ENCODE measurements around the gene TMEM150C.
"Not testable (repeated sequence)": the region's sequence is repeated elsewhere in the genome, so short reads cannot be mapped to it uniquely, and the experiment has no call there.

Gene TMEM150C

GRCh38 chr4:82569076-82569475 lies 7.3 kb upstream of the TMEM150C start:
- no peak for DNase-seq (ENCODE audit: low read depth)

GRCh38 chr4:82567444-82567843 lies 5.7 kb upstream of the TMEM150C start:
- no peak for DNase-seq (ENCODE audit: low read depth)

- DNase-seq (ENCODE audit: low read depth): no peak
Measured at GRCh38 chr4:82562564-82562854, 721 bp upstream of the TMEM150C start.

- no peak for DNase-seq (ENCODE audit: low read depth)
Measured at GRCh38 chr4:82560853-82561785, 669 bp downstream of the TMEM150C start.

- no peak for DNase-seq (ENCODE audit: low read depth)
Measured at GRCh38 chr4:82559735-82560120, 2.1 kb downstream of the TMEM150C start.

- DNase-seq (ENCODE audit: low read depth): not testable (repeated sequence)
Measured at GRCh38 chr4:82559090-82559734, 2.6 kb downstream of the TMEM150C start.

- no peak for DNase-seq (ENCODE audit: low read depth)
Measured at GRCh38 chr4:82555276-82555675, 6.5 kb downstream of the TMEM150C start.

GRCh38 chr4:82553020-82553419 lies 8.8 kb downstream of the TMEM150C start:
- DNase-seq (ENCODE audit: low read depth): no peak

GRCh38 chr4:82551734-82552133 lies 10.1 kb downstream of the TMEM150C start:
- no peak for DNase-seq (ENCODE audit: low read depth)

- not testable (repeated sequence) for DNase-seq (ENCODE audit: low read depth)
Measured at GRCh38 chr4:82547850-82548249, 13.9 kb downstream of the TMEM150C start.

GRCh38 chr4:82543131-82543530 lies 18.7 kb downstream of the TMEM150C start:
- DNase-seq (ENCODE audit: low read depth): no peak

- DNase-seq (ENCODE audit: low read depth): no peak
Measured at GRCh38 chr4:82542642-82543041, 19.1 kb downstream of the TMEM150C start.

- DNase-seq (ENCODE audit: low read depth): no peak
Measured at GRCh38 chr4:82529322-82529721, 32.5 kb downstream of the TMEM150C start.

- DNase-seq (ENCODE audit: low read depth): no peak
Measured at GRCh38 chr4:82528868-82529267, 32.9 kb downstream of the TMEM150C start.

GRCh38 chr4:82528074-82528473 lies 33.7 kb downstream of the TMEM150C start:
- no peak for DNase-seq (ENCODE audit: low read depth)

GRCh38 chr4:82525307-82525911 lies 36.4 kb downstream of the TMEM150C start:
- DNase-seq (ENCODE audit: low read depth): no peak

GRCh38 chr4:82524570-82525152 lies 37.1 kb downstream of the TMEM150C start:
- DNase-seq (ENCODE audit: low read depth): no peak

GRCh38 chr4:82523179-82523578 lies 38.6 kb downstream of the TMEM150C start:
- DNase-seq (ENCODE audit: low read depth): no peak

- DNase-seq (ENCODE audit: low read depth): no peak
Measured at GRCh38 chr4:82522472-82522871, 39.3 kb downstream of the TMEM150C start.

GRCh38 chr4:82521283-82521682 lies 40.5 kb downstream of the TMEM150C start:
- no peak for DNase-seq (ENCODE audit: low read depth)

- DNase-seq (ENCODE audit: low read depth): no peak
Measured at GRCh38 chr4:82519776-82520175, 42.0 kb downstream of the TMEM150C start.

- no peak for DNase-seq (ENCODE audit: low read depth)
Measured at GRCh38 chr4:82519072-82519471, 42.7 kb downstream of the TMEM150C start.

- no peak for DNase-seq (ENCODE audit: low read depth)
Measured at GRCh38 chr4:82517043-82517442, 44.7 kb downstream of the TMEM150C start.

Measured in stimulated activated CD8-positive, alpha-beta memory T cell treated with anti-CD3 and anti-CD28 coated beads, Interleukin-4, amount 100 ng/mL, for 24 hours (primary cell).